Aorta (tissue), 5 donors: ENCODE data around the gene AKNAD1. TPM values are rescaled to one million over a fixed set of nuclear protein-coding genes. Genes with fewer than 3 reads are reported as not detected.

Experiments used
- ATAC-seq: fragments of 200-7000 bp; cut with Tn5 transposase; one replicate; pipeline ENCODE4 v1.9.1; 2022; ENCODE audit warnings: moderate library complexity; ENCODE audit not compliant: low FRiP score
- DNase-seq, 2 donors: peaks; one replicate each; pipeline ENCODE4 v3.0.0-alpha.2; 2020
- H3K27ac ChIP-seq, 2 donors: one replicate each; pipeline ENCODE4 v1.5.1; 2013; ENCODE audit warnings: low read length in 2 of 2, mild to moderate bottlenecking in 2 of 2, moderate library complexity in 2 of 2, control low read depth in 1 of 2, inconsistent platforms in 1 of 2, low read depth in 1 of 2
- H3K27me3 ChIP-seq, 2 donors: one replicate each; pipeline ENCODE4 v1.6.1; 2013; ENCODE audit warnings: control low read depth in 1 of 2, low read length in 1 of 2, mild to moderate bottlenecking in 1 of 2, moderate library complexity in 1 of 2; ENCODE audit not compliant: insufficient read depth in 2 of 2, control insufficient read depth in 1 of 2
- H3K36me3 ChIP-seq, 2 donors: one replicate each; pipeline ENCODE4 v1.6.1; 2013; ENCODE audit warnings: control low read depth in 1 of 2, low read length in 1 of 2, mild to moderate bottlenecking in 1 of 2; ENCODE audit not compliant: insufficient read depth in 2 of 2, control insufficient read depth in 1 of 2
- H3K4me1 ChIP-seq, 2 donors: one replicate each; pipeline ENCODE4 v1.6.1; 2013; ENCODE audit warnings: low read length in 2 of 2, control low read depth in 1 of 2, mild to moderate bottlenecking in 1 of 2, moderate library complexity in 1 of 2; ENCODE audit not compliant: insufficient read depth in 2 of 2, control insufficient read depth in 1 of 2
- H3K4me3 ChIP-seq, 2 donors: one replicate each; pipeline ENCODE4 v1.5.1; 2013; ENCODE audit warnings: low read length in 2 of 2, control low read depth in 1 of 2, mild to moderate bottlenecking in 1 of 2
- H3K9me3 ChIP-seq: one replicate; pipeline ENCODE4 v1.6.1; 2013; ENCODE audit warnings: mild to moderate bottlenecking, low read length; ENCODE audit not compliant: control insufficient read depth
- WGBS, 2 donors: extraction: QIAGEN DNeasy Blood & Tissue Kit; methylation state at CpG; one replicate each; pipeline ENCODE4 v1.1.7; 2013; 5-methylcytosine and 5-hydroxymethylcytosine counted together
- intact Hi-C, 2 donors: fragments of 100-400 bp; cut with DNase I; formaldehyde crosslinking; loops; one replicate each; pipeline versions ENCODE4 v1.14.2 to v1.15.0; 2022
- polyA plus RNA-seq, 2 donors: library from polyadenylated mRNA; stranded (reverse); fragments of 200-250 nt; gene quantifications; one replicate each; pipeline ENCODE4 v1.2.3, GENCODE V29; 2013
- total RNA-seq, 2 donors: library from RNA; stranded (reverse); fragmentation: NEBNext Ultra II Directional; extraction: Animal tissue kit (Norgen Biotek cat#: 25700); gene quantifications; one replicate each; pipeline ENCODE4 v1.2.1, GENCODE V29; 2021
- donor health status: healthy with polysubstance abuse.
- donor health status: Bipolar disorder and iron deficiency.
- donor health status: DM: no; HTN: no; CAD: no.
- donor health status: DM: no; HTN: no; CAD: no.
- donor health status: DM: yes; HTN: yes; CAD: no.

AKNAD1 gene
- total and polyA plus RNA-seq, 4 donors: 0.72 TPM; not detected in 3

- Histone ChIP-seq H3K4me3 (no peak overlapping the region), H3K4me1 (peaks cover 0 to 2% of the 10 kb centered on the region in 2 donors), H3K27ac (no peak overlapping the region), H3K27me3 (no peaks in the 10 kb centered on the region), H3K9me3 (no peaks in the 10 kb centered on the region), H3K36me3 (no peaks in the 10 kb centered on the region)
- WGBS, 2 donors: 69 to 81% methylated on average over 3 of the region's 3 CpGs
- DNase-seq (no peak), ATAC-seq (no peak)
- intact Hi-C loops: no loop called here
Measured at GRCh38 chr1:108843390-108844137, 13.3 kb downstream of the AKNAD1 start.

GRCh38 chr1:108842525-108843181 lies 14.2 kb downstream of the AKNAD1 start:
- WGBS, 2 donors: 84 to 85% methylated on average over 3 of the region's 3 CpGs
- no peak overlapping the region for H3K27ac ChIP-seq
- no peak for DNase-seq
- no peak overlapping the region for H3K4me3 ChIP-seq
- H3K27me3 ChIP-seq: no peaks in the 10 kb centered on the region
- ATAC-seq: no peak
- H3K4me1 ChIP-seq: peaks cover 0 to 2% of the 10 kb centered on the region in 2 donors
- intact Hi-C loops: no loop called here
- H3K9me3 ChIP-seq: no peaks in the 10 kb centered on the region
- H3K36me3 ChIP-seq: no peaks in the 10 kb centered on the region

GRCh38 chr1:108841703-108842102 lies 15.2 kb downstream of the AKNAD1 start:
- DNase-seq (no peak), ATAC-seq (peak; percentile 69)
- H3K27ac ChIP-seq: peak overlapping the region in 1 of 2 donors; percentile 68
- intact Hi-C loops: no loop called here
- peaks cover 0 to 2% of the 10 kb centered on the region in 2 donors for H3K4me1 ChIP-seq
- H3K9me3 ChIP-seq: no peaks in the 10 kb centered on the region
- H3K36me3 ChIP-seq: no peaks in the 10 kb centered on the region
- H3K27me3 ChIP-seq: no peaks in the 10 kb centered on the region
- H3K4me3 ChIP-seq: no peak overlapping the region
- WGBS, 2 donors: 0 to 8% methylated on average over 1 of the region's 1 CpG

- no peak overlapping the region for H3K4me3 ChIP-seq
- WGBS, 2 donors: 95 to 98% methylated on average over 2 of the region's 2 CpGs
- H3K9me3 ChIP-seq: no peaks in the 10 kb centered on the region
- no peaks in the 10 kb centered on the region for H3K36me3 ChIP-seq
- no peak overlapping the region for H3K27ac ChIP-seq
- H3K4me1 ChIP-seq: no peaks in the 10 kb centered on the region
- ATAC-seq: no peak
- intact Hi-C loops: no loop called here
- no peaks in the 10 kb centered on the region for H3K27me3 ChIP-seq
- DNase-seq: no peak
Measured at GRCh38 chr1:108832929-108833328, 24.0 kb downstream of the AKNAD1 start.

- Histone ChIP-seq H3K4me3 (no peak overlapping the region), H3K9me3 (no peaks in the 10 kb centered on the region), H3K4me1 (no peaks in the 10 kb centered on the region), H3K27me3 (no peaks in the 10 kb centered on the region), H3K27ac (no peak overlapping the region), H3K36me3 (no peaks in the 10 kb centered on the region)
- WGBS, 2 donors: 77 to 89% methylated on average over 2 of the region's 2 CpGs
- intact Hi-C loops: no loop called here
- no peak for DNase-seq
- no peak for ATAC-seq
Measured at GRCh38 chr1:108831225-108831624, 25.7 kb downstream of the AKNAD1 start.

- DNase-seq (peak; percentile 89 to 92), ATAC-seq (peak; percentile 89)
- Histone ChIP-seq H3K4me1 (no peaks in the 10 kb centered on the region), H3K4me3 (no peak overlapping the region), H3K36me3 (no peaks in the 10 kb centered on the region), H3K27me3 (no peaks in the 10 kb centered on the region), H3K9me3 (no peaks in the 10 kb centered on the region), H3K27ac (peak overlapping the region in 1 of 2 donors; percentile 58)
- WGBS, 2 donors: 53 to 57% methylated on average over 20 of the region's 20 CpGs
- intact Hi-C loops: no loop called here
Measured at GRCh38 chr1:108830119-108831008, 26.5 kb downstream of the AKNAD1 start.

GRCh38 chr1:108829498-108829916 lies 27.4 kb downstream of the AKNAD1 start:
- H3K27ac ChIP-seq: peak overlapping the region in 1 of 2 donors; percentile 52
- no peaks in the 10 kb centered on the region for H3K4me1 ChIP-seq
- 77 to 81% methylated on average over 6 of the region's 6 CpGs for WGBS, 2 donors
- H3K9me3 ChIP-seq: no peaks in the 10 kb centered on the region
- intact Hi-C loops: loop anchor here (2.0 to 5.0 kb wide), 2 partner anchors 48 to 69 kb away; partner anchors contain the start of gene GPSM2 (in 2 of the 2)
- no peak for DNase-seq
- peak; percentile 23 for ATAC-seq
- H3K36me3 ChIP-seq: no peaks in the 10 kb centered on the region
- no peaks in the 10 kb centered on the region for H3K27me3 ChIP-seq
- no peak overlapping the region for H3K4me3 ChIP-seq
